ENCODE data around the gene TCTN1. TPM values are rescaled to one million over a fixed set of nuclear protein-coding genes. Genes with fewer than 3 reads are reported as not detected.

TCTN1 gene
- total and polyA plus RNA-seq, 9 donors, result 19.0 to 24.9 (median 20.8) TPM

Other genes with a start within 250 kb of the TCTN1 start
- 49.6 TPM for gene ANAPC7, start 210.4 kb upstream of the TCTN1 start, total RNA-seq
- 10 to 100 TPM; 46.2 to 79.7 (median 59.0) TPM for gene ANAPC7, start 210.4 kb upstream of the TCTN1 start, polyA plus RNA-seq (ENCODE audit: insufficient read depth in 1 of 8, insufficient read length in 8 of 8, low replicate concordance in 1 of 8)
- gene ARPC3, start 163.8 kb upstream of the TCTN1 start, total RNA-seq, result 132 TPM
- gene ARPC3, start 163.8 kb upstream of the TCTN1 start, polyA plus RNA-seq (ENCODE audit: insufficient read depth in 1 of 8, insufficient read length in 8 of 8, low replicate concordance in 1 of 8), result 100 to 1,000 TPM; 118 to 156 (median 138) TPM
- gene GPN3, start 145.9 kb upstream of the TCTN1 start, total RNA-seq, result 18.0 TPM
- 10 to 100 TPM; 22.9 to 28.4 (median 23.6) TPM for gene GPN3, start 145.9 kb upstream of the TCTN1 start, polyA plus RNA-seq (ENCODE audit: insufficient read depth in 1 of 8, insufficient read length in 8 of 8, low replicate concordance in 1 of 8)
- gene FAM216A, start 145.3 kb upstream of the TCTN1 start, total RNA-seq, result 12.2 TPM
- gene FAM216A, start 145.3 kb upstream of the TCTN1 start, polyA plus RNA-seq (ENCODE audit: insufficient read depth in 1 of 8, insufficient read length in 8 of 8, low replicate concordance in 1 of 8), result 10 to 100 TPM; 12.8 to 18.3 (median 15.1) TPM
- 71.6 TPM for gene VPS29, start 112.0 kb upstream of the TCTN1 start, total RNA-seq
- 100 to 1,000 TPM; 110 to 155 (median 119) TPM for gene VPS29, start 112.0 kb upstream of the TCTN1 start, polyA plus RNA-seq (ENCODE audit: insufficient read depth in 1 of 8, insufficient read length in 8 of 8, low replicate concordance in 1 of 8)
- 3.5 TPM for gene RAD9B, start 111.8 kb upstream of the TCTN1 start, total RNA-seq
- 1 to 10 TPM; 1.8 to 3.4 (median 2.1) TPM for gene RAD9B, start 111.8 kb upstream of the TCTN1 start, polyA plus RNA-seq (ENCODE audit: insufficient read depth in 1 of 8, insufficient read length in 8 of 8, low replicate concordance in 1 of 8)
- 3.8 TPM for gene PPTC7, start 30.8 kb upstream of the TCTN1 start, total RNA-seq
- 10 to 100 TPM in 6 of 8 donors, 1 to 10 TPM in 2; 8.9 to 12.1 (median 11.1) TPM for gene PPTC7, start 30.8 kb upstream of the TCTN1 start, polyA plus RNA-seq (ENCODE audit: insufficient read depth in 1 of 8, insufficient read length in 8 of 8, low replicate concordance in 1 of 8)
- 5.6 TPM for gene HVCN1, start 75.0 kb downstream of the TCTN1 start, total RNA-seq
- gene HVCN1, start 75.0 kb downstream of the TCTN1 start, polyA plus RNA-seq (ENCODE audit: insufficient read depth in 1 of 8, insufficient read length in 8 of 8, low replicate concordance in 1 of 8), result 1 to 10 TPM; 4.6 to 7.5 (median 5.8) TPM
- 90.5 TPM for gene PPP1CC, start 128.8 kb downstream of the TCTN1 start, total RNA-seq
- gene PPP1CC, start 128.8 kb downstream of the TCTN1 start, polyA plus RNA-seq (ENCODE audit: insufficient read depth in 1 of 8, insufficient read length in 8 of 8, low replicate concordance in 1 of 8), result 100 to 1,000 TPM; 103 to 147 (median 121) TPM
- not detected for gene CCDC63, start 232.9 kb downstream of the TCTN1 start, total RNA-seq
- under 1 TPM in 3 of 8 donors, not detected in 5; 0.09 to 0.12 (median 0.11) TPM for gene CCDC63, start 232.9 kb downstream of the TCTN1 start, polyA plus RNA-seq (ENCODE audit: insufficient read depth in 1 of 8, insufficient read length in 8 of 8, low replicate concordance in 1 of 8)